ENCODE data around the gene DSG4. TPM values are rescaled to one million over a fixed set of nuclear protein-coding genes. Genes with fewer than 3 reads are reported as not detected.

DSG4 gene
- total and polyA plus RNA-seq, 5 donors: not detected

GRCh38 chr18:31409276-31409675, 32.7 kb downstream of the DSG4 start:
- Histone ChIP-seq H3K4me1 (ENCODE audit: control insufficient read depth, insufficient read depth, low read length) (no peaks in the 10 kb centered on the region), H3K4me3 (ENCODE audit: low read length) (no peak overlapping the region), H3K9me3 (ENCODE audit: control insufficient read depth, low read length) (no peaks in the 10 kb centered on the region), H3K27me3 (ENCODE audit: control insufficient read depth, insufficient read depth) (no peaks in the 10 kb centered on the region), H3K27ac (ENCODE audit: low read length) (no peak overlapping the region)
- intact Hi-C loops (cut with DNase I): no loop called here
- ATAC-seq: no peak
- DNase-seq: no peak
- WGBS: 63% methylated on average over 4 of the region's 4 CpGs

GRCh38 chr18:31410716-31411483, 34.3 kb downstream of the DSG4 start:
- Histone ChIP-seq H3K4me1 (ENCODE audit: control insufficient read depth, insufficient read depth, low read length) (no peaks in the 10 kb centered on the region), H3K9me3 (ENCODE audit: control insufficient read depth, low read length) (no peaks in the 10 kb centered on the region), H3K27me3 (ENCODE audit: control insufficient read depth, insufficient read depth) (no peaks in the 10 kb centered on the region), H3K4me3 (ENCODE audit: low read length) (no peak overlapping the region), H3K27ac (ENCODE audit: low read length) (no peak overlapping the region)
- ATAC-seq (no peak), DNase-seq (peak in 2 of 3 donors; percentile 36 to 43)
- intact Hi-C loops (cut with DNase I): no loop called here
- 58% methylated on average over 37 of the region's 37 CpGs for WGBS

- H3K4me1 ChIP-seq (ENCODE audit: control insufficient read depth, insufficient read depth, low read length): no peaks in the 10 kb centered on the region
- H3K4me3 ChIP-seq (ENCODE audit: low read length): no peak overlapping the region
- no peaks in the 10 kb centered on the region for H3K27me3 ChIP-seq (ENCODE audit: control insufficient read depth, insufficient read depth)
- intact Hi-C loops (cut with DNase I): no loop called here
- 92% methylated on average over 6 of the region's 6 CpGs for WGBS
- no peak for ATAC-seq
- no peak overlapping the region for H3K27ac ChIP-seq (ENCODE audit: low read length)
- no peak for DNase-seq
- H3K9me3 ChIP-seq (ENCODE audit: control insufficient read depth, low read length): no peaks in the 10 kb centered on the region
Measured at GRCh38 chr18:31413137-31413536, 36.6 kb downstream of the DSG4 start.

GRCh38 chr18:31417850-31418249, 41.3 kb downstream of the DSG4 start:
- Histone ChIP-seq H3K27me3 (ENCODE audit: control insufficient read depth, insufficient read depth) (no peaks in the 10 kb centered on the region), H3K4me3 (ENCODE audit: low read length) (no peak overlapping the region), H3K4me1 (ENCODE audit: control insufficient read depth, insufficient read depth, low read length) (no peaks in the 10 kb centered on the region), H3K27ac (ENCODE audit: low read length) (no peak overlapping the region), H3K9me3 (ENCODE audit: control insufficient read depth, low read length) (no peaks in the 10 kb centered on the region)
- DNase-seq: no peak
- intact Hi-C loops (cut with DNase I): no loop called here
- ATAC-seq: no peak

- 90% methylated on average over 7 of the region's 7 CpGs for WGBS
- no peak overlapping the region for H3K27ac ChIP-seq (ENCODE audit: low read length)
- H3K4me1 ChIP-seq (ENCODE audit: control insufficient read depth, insufficient read depth, low read length): no peaks in the 10 kb centered on the region
- ATAC-seq: no peak
- no peak overlapping the region for H3K4me3 ChIP-seq (ENCODE audit: low read length)
- intact Hi-C loops (cut with DNase I): no loop called here
- H3K27me3 ChIP-seq (ENCODE audit: control insufficient read depth, insufficient read depth): no peaks in the 10 kb centered on the region
- no peaks in the 10 kb centered on the region for H3K9me3 ChIP-seq (ENCODE audit: control insufficient read depth, low read length)
- no peak for DNase-seq
Measured at GRCh38 chr18:31419457-31419932, 42.9 kb downstream of the DSG4 start.

- Histone ChIP-seq H3K4me1 (ENCODE audit: control insufficient read depth, insufficient read depth, low read length) (no peaks in the 10 kb centered on the region), H3K9me3 (ENCODE audit: control insufficient read depth, low read length) (no peaks in the 10 kb centered on the region), H3K27me3 (ENCODE audit: control insufficient read depth, insufficient read depth) (no peaks in the 10 kb centered on the region), H3K4me3 (ENCODE audit: low read length) (no peak overlapping the region), H3K27ac (ENCODE audit: low read length) (no peak overlapping the region)
- WGBS: 88% methylated on average over 6 of the region's 6 CpGs
- DNase-seq: no peak
- intact Hi-C loops (cut with DNase I): loop anchor here in 1 of 4 donors (10.0 kb wide), 1 partner anchor 75 kb away; the partner anchor contains the start of gene DSG2
- ATAC-seq: no peak
Measured at GRCh38 chr18:31420032-31420431, 43.5 kb downstream of the DSG4 start.

- Histone ChIP-seq H3K27ac (ENCODE audit: low read length) (no peak overlapping the region), H3K4me1 (ENCODE audit: control insufficient read depth, insufficient read depth, low read length) (no peaks in the 10 kb centered on the region), H3K27me3 (ENCODE audit: control insufficient read depth, insufficient read depth) (no peaks in the 10 kb centered on the region), H3K9me3 (ENCODE audit: control insufficient read depth, low read length) (no peaks in the 10 kb centered on the region), H3K4me3 (ENCODE audit: low read length) (no peak overlapping the region)
- ATAC-seq (no peak), DNase-seq (no peak)
- intact Hi-C loops (cut with DNase I): loop anchor here in 1 of 4 donors (10.0 kb wide), 1 partner anchor 74 kb away; the partner anchor contains the start of gene DSG2
- 89% methylated on average over 2 of the region's 2 CpGs for WGBS
Measured at GRCh38 chr18:31420524-31420923, 43.9 kb downstream of the DSG4 start.

GRCh38 chr18:31424383-31424988, 47.9 kb downstream of the DSG4 start:
- no peaks in the 10 kb centered on the region for H3K4me1 ChIP-seq (ENCODE audit: control insufficient read depth, insufficient read depth, low read length)
- H3K27ac ChIP-seq (ENCODE audit: low read length): no peak overlapping the region
- H3K9me3 ChIP-seq (ENCODE audit: control insufficient read depth, low read length): no peaks in the 10 kb centered on the region
- ATAC-seq (peak in 1 of 2 donors; percentile 36), DNase-seq (peak in 1 of 3 donors; percentile 47)
- no peaks in the 10 kb centered on the region for H3K27me3 ChIP-seq (ENCODE audit: control insufficient read depth, insufficient read depth)
- H3K4me3 ChIP-seq (ENCODE audit: low read length): no peak overlapping the region
- 37% methylated on average over 7 of the region's 7 CpGs for whole genome bisulfite sequencing
- intact Hi-C loops (cut with DNase I): loop anchor here in 1 of 4 donors (10.0 kb wide), 1 partner anchor 70 kb away; the partner anchor contains the start of gene DSG2

- ATAC-seq: no peak
- intact Hi-C loops (cut with DNase I): loop anchor here in 1 of 4 donors (10.0 kb wide), 1 partner anchor 69 kb away; the partner anchor contains the start of gene DSG2
- WGBS: 53% methylated on average over 2 of the region's 2 CpGs
Measured at GRCh38 chr18:31426021-31426420, 49.4 kb downstream of the DSG4 start.

GRCh38 chr18:31426871-31427406, 50.4 kb downstream of the DSG4 start:
- H3K4me3 ChIP-seq (ENCODE audit: low read length): no peak overlapping the region
- ATAC-seq (no peak), DNase-seq (no peak)
- 59% methylated on average over 5 of the region's 5 CpGs for WGBS
- H3K27ac ChIP-seq (ENCODE audit: low read length): no peak overlapping the region
- no peaks in the 10 kb centered on the region for H3K4me1 ChIP-seq (ENCODE audit: control insufficient read depth, insufficient read depth, low read length)
- intact Hi-C loops (cut with DNase I): loop anchor here in 1 of 4 donors (10.0 kb wide), 1 partner anchor 68 kb away; the partner anchor contains the start of gene DSG2
- no peaks in the 10 kb centered on the region for H3K9me3 ChIP-seq (ENCODE audit: control insufficient read depth, low read length)
- H3K27me3 ChIP-seq (ENCODE audit: control insufficient read depth, insufficient read depth): no peaks in the 10 kb centered on the region

More at GRCh38 chr18:31426021-31426420, 49.4 kb downstream of the DSG4 start:
- H3K4me3 ChIP-seq (ENCODE audit: low read length): no peak overlapping the region
- no peaks in the 10 kb centered on the region for H3K27me3 ChIP-seq (ENCODE audit: control insufficient read depth, insufficient read depth)
- no peak for DNase-seq
- no peaks in the 10 kb centered on the region for H3K9me3 ChIP-seq (ENCODE audit: control insufficient read depth, low read length)
- H3K27ac ChIP-seq (ENCODE audit: low read length): no peak overlapping the region
- H3K4me1 ChIP-seq (ENCODE audit: control insufficient read depth, insufficient read depth, low read length): no peaks in the 10 kb centered on the region

GRCh38 chr18:31428211-31428610, 51.6 kb downstream of the DSG4 start:
- ATAC-seq: no peak
- Histone ChIP-seq H3K27me3 (ENCODE audit: control insufficient read depth, insufficient read depth) (no peaks in the 10 kb centered on the region), H3K4me1 (ENCODE audit: control insufficient read depth, insufficient read depth, low read length) (no peaks in the 10 kb centered on the region), H3K9me3 (ENCODE audit: control insufficient read depth, low read length) (no peaks in the 10 kb centered on the region), H3K27ac (ENCODE audit: low read length) (no peak overlapping the region), H3K4me3 (ENCODE audit: low read length) (no peak overlapping the region)
- no peak for DNase-seq
- 97% methylated on average over 1 of the region's 1 CpG for WGBS
- intact Hi-C loops (cut with DNase I): loop anchor here in 1 of 4 donors (10.0 kb wide), 1 partner anchor 67 kb away; the partner anchor contains the start of gene DSG2
